Measurements from ENCODE around the gene CEP76. TPM values are rescaled to one million over a fixed set of nuclear protein-coding genes. Genes with fewer than 3 reads are reported as not detected.

The CEP76 gene
- total RNA-seq, 2 experiments from 2014 or later = 8.0 to 8.7 TPM

- H3K4me3 ChIP-seq (ENCODE audit: low read length) = no peak overlapping the region
- H3K4me1 ChIP-seq (ENCODE audit: insufficient read depth, low read length) = no peaks in the 10 kb centered on the region
- DNase-seq (no peak), ATAC-seq (ENCODE audit: poor library complexity) (no peak)
- peaks cover 18% of the 10 kb centered on the region for H3K27me3 Mint-ChIP-seq
- no peaks in the 10 kb centered on the region for H3K9me3 Mint-ChIP-seq
- CTCF ChIA-PET = no interaction called here
- POLR2A ChIA-PET = no interaction called here
- TF ChIP-seq CTCF (IDR thresholded peaks at IDR 0.05) = no peak
- H3K36me3 ChIP-seq (ENCODE audit: insufficient read depth, low read length) = no peaks in the 10 kb centered on the region
- no peak overlapping the region for H3K27ac Mint-ChIP-seq
- no peaks in the 10 kb centered on the region for H3K36me3 Mint-ChIP-seq (ENCODE audit: low read depth)
- no peak overlapping the region for H3K4me3 Mint-ChIP-seq
- no peaks in the 10 kb centered on the region for H3K27me3 ChIP-seq (ENCODE audit: control insufficient read depth in 1 of 2, insufficient read depth in 2 of 2, low read length in 2 of 2)
- H3K9me3 ChIP-seq (ENCODE audit: control insufficient read depth in 1 of 2, insufficient read depth in 1 of 2, low read length in 2 of 2) = no peaks in the 10 kb centered on the region
- H3K27ac ChIP-seq (ENCODE audit: low read depth in 1 of 2, low read length in 2 of 2) = no peak overlapping the region
- H3K4me1 Mint-ChIP-seq (ENCODE audit: low read depth) = no peaks in the 10 kb centered on the region
- intact Hi-C loops (cut with DNase I, micrococcal nuclease) = no loop called here
Observed at GRCh38 chr18:12640881-12641200, 61.7 kb downstream of the CEP76 start.

GRCh38 chr18:12639990-12640880, 62.3 kb downstream of the CEP76 start:
- no peak overlapping the region for H3K4me3 ChIP-seq (ENCODE audit: low read length)
- no peaks in the 10 kb centered on the region for H3K4me1 ChIP-seq (ENCODE audit: insufficient read depth, low read length)
- intact Hi-C loops (cut with DNase I, micrococcal nuclease) = no loop called here
- H3K36me3 ChIP-seq (ENCODE audit: insufficient read depth, low read length) = no peaks in the 10 kb centered on the region
- no peaks in the 10 kb centered on the region for H3K9me3 ChIP-seq (ENCODE audit: control insufficient read depth in 1 of 2, insufficient read depth in 1 of 2, low read length in 2 of 2)
- H3K4me3 Mint-ChIP-seq = no peak overlapping the region
- DNase-seq (no peak), ATAC-seq (ENCODE audit: poor library complexity) (no peak)
- no peaks in the 10 kb centered on the region for H3K4me1 Mint-ChIP-seq (ENCODE audit: low read depth)
- H3K27ac Mint-ChIP-seq = no peak overlapping the region
- no peaks in the 10 kb centered on the region for H3K9me3 Mint-ChIP-seq
- CTCF ChIA-PET = no interaction called here
- H3K27me3 Mint-ChIP-seq = peaks cover 12% of the 10 kb centered on the region
- no peak overlapping the region for H3K27ac ChIP-seq (ENCODE audit: low read depth in 1 of 2, low read length in 2 of 2)
- POLR2A ChIA-PET = no interaction called here
- TF ChIP-seq CTCF (IDR thresholded peaks at IDR 0.05) = no peak
- no peaks in the 10 kb centered on the region for H3K27me3 ChIP-seq (ENCODE audit: control insufficient read depth in 1 of 2, insufficient read depth in 2 of 2, low read length in 2 of 2)
- H3K36me3 Mint-ChIP-seq (ENCODE audit: low read depth) = no peaks in the 10 kb centered on the region

GRCh38 chr18:12638644-12639124, 63.8 kb downstream of the CEP76 start:
- Histone ChIP-seq H3K4me3 (ENCODE audit: low read length) (no peak overlapping the region), H3K9me3 (ENCODE audit: control insufficient read depth in 1 of 2, insufficient read depth in 1 of 2, low read length in 2 of 2) (peaks cover 0 to 4% of the 10 kb centered on the region in 2 experiments), H3K27me3 (ENCODE audit: control insufficient read depth in 1 of 2, insufficient read depth in 2 of 2, low read length in 2 of 2) (no peaks in the 10 kb centered on the region), H3K27ac (ENCODE audit: low read depth in 1 of 2, low read length in 2 of 2) (no peak overlapping the region), H3K36me3 (ENCODE audit: insufficient read depth, low read length) (no peaks in the 10 kb centered on the region), H3K4me1 (ENCODE audit: insufficient read depth, low read length) (no peaks in the 10 kb centered on the region)
- ChIA-PET CTCF (no interaction called here), POLR2A (no interaction called here)
- ATAC-seq (ENCODE audit: poor library complexity) (no peak), DNase-seq (no peak)
- intact Hi-C loops (cut with DNase I, micrococcal nuclease) = no loop called here
- Mint-ChIP-seq H3K4me1 (ENCODE audit: low read depth) (no peaks in the 10 kb centered on the region), H3K27me3 (peaks cover 10% of the 10 kb centered on the region), H3K27ac (no peak overlapping the region), H3K9me3 (no peaks in the 10 kb centered on the region), H3K4me3 (no peak overlapping the region), H3K36me3 (ENCODE audit: low read depth) (no peaks in the 10 kb centered on the region)
- TF ChIP-seq CTCF (IDR thresholded peaks at IDR 0.05) = no peak

Measured in CD4-positive, alpha-beta T cell (primary cell).